ENCODE measurements around the gene CLPTM1L. TPM values are rescaled to one million over a fixed set of nuclear protein-coding genes. Genes with fewer than 3 reads are reported as not detected.

The CLPTM1L gene, protein sequence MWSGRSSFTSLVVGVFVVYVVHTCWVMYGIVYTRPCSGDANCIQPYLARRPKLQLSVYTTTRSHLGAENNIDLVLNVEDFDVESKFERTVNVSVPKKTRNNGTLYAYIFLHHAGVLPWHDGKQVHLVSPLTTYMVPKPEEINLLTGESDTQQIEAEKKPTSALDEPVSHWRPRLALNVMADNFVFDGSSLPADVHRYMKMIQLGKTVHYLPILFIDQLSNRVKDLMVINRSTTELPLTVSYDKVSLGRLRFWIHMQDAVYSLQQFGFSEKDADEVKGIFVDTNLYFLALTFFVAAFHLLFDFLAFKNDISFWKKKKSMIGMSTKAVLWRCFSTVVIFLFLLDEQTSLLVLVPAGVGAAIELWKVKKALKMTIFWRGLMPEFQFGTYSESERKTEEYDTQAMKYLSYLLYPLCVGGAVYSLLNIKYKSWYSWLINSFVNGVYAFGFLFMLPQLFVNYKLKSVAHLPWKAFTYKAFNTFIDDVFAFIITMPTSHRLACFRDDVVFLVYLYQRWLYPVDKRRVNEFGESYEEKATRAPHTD
- 154 to 173 TPM (median 159 TPM) in 5 replicates for total RNA-seq (2022; extraction: Qiagen RNA extraction; ENCODE audit: low read depth)

DNA sequence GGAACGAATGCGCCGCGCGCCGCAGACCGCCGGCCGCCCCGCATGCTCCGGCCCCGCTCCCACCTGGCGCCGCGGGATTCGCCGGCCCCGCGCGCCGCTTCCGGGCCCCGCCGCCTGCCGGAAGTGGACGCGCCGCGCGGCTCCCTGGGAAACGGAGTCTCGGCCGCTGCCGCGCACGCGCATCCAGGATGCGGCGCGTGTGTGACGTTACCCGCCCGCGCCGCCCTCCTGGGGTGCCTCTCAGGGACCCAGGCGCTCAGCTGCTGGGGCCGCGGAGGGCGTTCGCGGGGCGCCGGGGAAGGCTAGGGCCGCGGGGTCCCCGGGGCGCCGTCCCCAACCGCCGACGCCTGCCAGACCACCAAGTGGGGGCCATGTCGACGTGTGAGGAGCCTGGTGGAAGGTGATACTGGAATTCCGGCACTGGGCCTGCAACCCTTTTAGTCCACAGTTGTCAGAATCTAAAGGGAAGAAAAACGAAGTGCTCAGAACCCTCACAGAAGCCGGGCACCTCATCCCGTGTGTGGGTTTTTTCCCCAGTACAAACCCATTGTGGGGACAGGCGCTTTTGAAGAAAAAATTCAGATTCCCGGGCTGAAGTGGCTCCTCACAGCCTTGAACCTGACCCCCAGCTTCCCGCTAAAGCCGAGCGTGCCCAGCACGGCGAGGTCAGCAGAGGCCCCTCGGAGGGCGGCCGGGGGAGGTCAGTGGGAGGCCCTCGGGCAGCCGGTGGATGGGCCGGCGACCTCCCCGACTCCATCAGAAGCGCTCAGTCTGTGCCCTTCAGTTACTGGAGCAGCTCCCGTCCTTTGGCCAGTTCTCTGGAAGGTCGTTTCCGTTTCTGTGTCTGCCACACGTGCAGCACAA lies at the start of gene CLPTM1L:
Gene CLPTM1L (minus strand): TSS at position 125 of the 864 bp plus-strand sequence. CDS start 258 bp downstream, outside the sequence.

DNA sequence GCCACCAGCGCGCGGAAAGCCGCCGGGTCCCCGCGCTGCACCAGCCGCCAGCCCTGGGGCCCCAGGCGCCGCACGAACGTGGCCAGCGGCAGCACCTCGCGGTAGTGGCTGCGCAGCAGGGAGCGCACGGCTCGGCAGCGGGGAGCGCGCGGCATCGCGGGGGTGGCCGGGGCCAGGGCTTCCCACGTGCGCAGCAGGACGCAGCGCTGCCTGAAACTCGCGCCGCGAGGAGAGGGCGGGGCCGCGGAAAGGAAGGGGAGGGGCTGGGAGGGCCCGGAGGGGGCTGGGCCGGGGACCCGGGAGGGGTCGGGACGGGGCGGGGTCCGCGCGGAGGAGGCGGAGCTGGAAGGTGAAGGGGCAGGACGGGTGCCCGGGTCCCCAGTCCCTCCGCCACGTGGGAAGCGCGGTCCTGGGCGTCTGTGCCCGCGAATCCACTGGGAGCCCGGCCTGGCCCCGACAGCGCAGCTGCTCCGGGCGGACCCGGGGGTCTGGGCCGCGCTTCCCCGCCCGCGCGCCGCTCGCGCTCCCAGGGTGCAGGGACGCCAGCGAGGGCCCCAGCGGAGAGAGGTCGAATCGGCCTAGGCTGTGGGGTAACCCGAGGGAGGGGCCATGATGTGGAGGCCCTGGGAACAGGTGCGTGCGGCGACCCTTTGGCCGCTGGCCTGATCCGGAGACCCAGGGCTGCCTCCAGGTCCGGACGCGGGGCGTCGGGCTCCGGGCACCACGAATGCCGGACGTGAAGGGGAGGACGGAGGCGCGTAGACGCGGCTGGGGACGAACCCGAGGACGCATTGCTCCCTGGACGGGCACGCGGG lies 49.9 kb downstream of the CLPTM1L start, which contains the start of gene TERT:
Gene TERT (minus strand): TSS at position 234 of the 815 bp plus-strand sequence. CDS start 79 bp downstream, at position 155.

Other genes starting within 250 kb of the CLPTM1L start
- 21.0 to 30.8 TPM (median 28.5 TPM) in 5 replicates for gene SLC12A7, start 233.0 kb downstream of the CLPTM1L start, total RNA-seq (2022; extraction: Qiagen RNA extraction; ENCODE audit: low read depth)
- 0.04 TPM in 1 of 5 replicates, not detected in the others for gene SLC6A19, start 143.5 kb downstream of the CLPTM1L start, total RNA-seq (2022; extraction: Qiagen RNA extraction; ENCODE audit: low read depth)
- gene SLC6A18, start 119.7 kb downstream of the CLPTM1L start, total RNA-seq (2022; extraction: Qiagen RNA extraction; ENCODE audit: low read depth), result not detected in 5 replicates
- 1.2 to 3.2 TPM (median 2.6 TPM) in 5 replicates for gene TERT, start 50.0 kb downstream of the CLPTM1L start, total RNA-seq (2022; extraction: Qiagen RNA extraction; ENCODE audit: low read depth)
- 0.07 to 0.37 TPM (median 0.14 TPM) in 4 of 5 replicates, not detected in the other for gene SLC6A3, start 100.3 kb upstream of the CLPTM1L start, total RNA-seq (2022; extraction: Qiagen RNA extraction; ENCODE audit: low read depth)
- 140 to 170 TPM (median 162 TPM) in 5 replicates for gene LPCAT1, start 178.9 kb upstream of the CLPTM1L start, total RNA-seq (2022; extraction: Qiagen RNA extraction; ENCODE audit: low read depth)